ENCODE data around the gene DAPK1.
"Not testable (repeated sequence)": the region's sequence is repeated elsewhere in the genome, so short reads cannot be mapped to it uniquely, and the experiment has no call there.

GRCh38 chr9:87501271-87501656, 3.6 kb downstream of the DAPK1 start:
- not testable (repeated sequence) for TF ChIP-seq CTCF, POLR2A (IDR thresholded peaks at IDR 0.05)

Data from testis (tissue), 2 donors.